Endothelial cell of umbilical vein (primary cell): ENCODE measurements around the gene TRAF3.

Experiments used
- CTCF ChIP-seq, 2 donors: IDR thresholded peaks; 1 replicate in 1 of 2; 2 replicates in 1 of 2; pipeline ENCODE4 v1.5.1; 2011; ENCODE audit warnings: low read length in 2 of 2, mild to moderate bottlenecking in 2 of 2, moderate library complexity in 2 of 2, control low read depth in 1 of 2, inconsistent platforms in 1 of 2, low read depth in 1 of 2; ENCODE audit not compliant: insufficient read depth in 1 of 2; ENCODE audit errors: extremely low read depth in 1 of 2
- POLR2AphosphoS5 ChIP-seq: IDR thresholded peaks from 2 replicates; pipeline ENCODE4 v1.6.1; 2012; ENCODE audit warnings: low read depth, mild to moderate bottlenecking, control low read depth, low read length, moderate library complexity; ENCODE audit not compliant: insufficient read depth

- no peak for TF ChIP-seq CTCF (IDR thresholded peaks at IDR 0.05; ENCODE audit: extremely low read depth in 1 of 2, insufficient read depth in 1 of 2, low read depth in 1 of 2, low read length in 2 of 2)
- TF ChIP-seq POLR2AphosphoS5: no peak
Observed at GRCh38 chr14:102957222-102957621, 180.0 kb downstream of the TRAF3 start.
